ENCODE measurements around the gene MARCKS. TPM values are rescaled to one million over a fixed set of nuclear protein-coding genes. Genes with fewer than 3 reads are reported as not detected.

The MARCKS gene
- total RNA-seq, 2 donors from 2014 or later, result 0.17 to 0.40 TPM

DNA sequence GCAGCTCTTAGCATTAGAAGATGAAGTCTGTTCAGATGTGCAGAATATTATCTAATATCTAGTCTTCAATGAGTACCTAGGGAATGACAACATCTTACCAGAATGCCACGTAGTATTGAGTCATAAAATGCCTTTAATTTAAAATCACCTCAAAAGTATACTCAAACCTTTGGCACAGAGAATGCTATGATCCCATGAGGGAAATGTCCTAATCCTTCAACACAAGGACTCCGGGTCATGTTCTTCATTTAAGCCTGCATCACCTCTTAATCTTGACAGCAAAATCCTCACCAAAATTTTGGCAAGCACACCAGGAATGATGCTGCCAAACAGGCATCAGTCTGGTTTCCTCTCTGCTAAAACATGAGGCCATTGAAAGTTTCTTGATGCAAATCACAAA is 23.6 kb upstream of the MARCKS start:
- no peak overlapping the region for H3K4me3 Mint-ChIP-seq
- no peaks in the 10 kb centered on the region for H3K9me3 Mint-ChIP-seq
- no peak overlapping the region for H3K27ac Mint-ChIP-seq
- no peaks in the 10 kb centered on the region for H3K4me1 Mint-ChIP-seq
- no peak for ATAC-seq (replicated peaks)
- no peaks in the 10 kb centered on the region for H3K36me3 Mint-ChIP-seq (ENCODE audit: low read depth)
- peaks cover 19% of the 10 kb centered on the region for H3K27me3 Mint-ChIP-seq

GRCh38 chr6:113837170-113837569 is 20.0 kb upstream of the MARCKS start:
- Mint-ChIP-seq H3K27ac (no peak overlapping the region), H3K4me3 (no peak overlapping the region), H3K27me3 (peaks cover 11% of the 10 kb centered on the region), H3K9me3 (no peaks in the 10 kb centered on the region), H3K4me1 (no peaks in the 10 kb centered on the region), H3K36me3 (ENCODE audit: low read depth) (no peaks in the 10 kb centered on the region)
- ATAC-seq (replicated peaks), result no peak

DNA sequence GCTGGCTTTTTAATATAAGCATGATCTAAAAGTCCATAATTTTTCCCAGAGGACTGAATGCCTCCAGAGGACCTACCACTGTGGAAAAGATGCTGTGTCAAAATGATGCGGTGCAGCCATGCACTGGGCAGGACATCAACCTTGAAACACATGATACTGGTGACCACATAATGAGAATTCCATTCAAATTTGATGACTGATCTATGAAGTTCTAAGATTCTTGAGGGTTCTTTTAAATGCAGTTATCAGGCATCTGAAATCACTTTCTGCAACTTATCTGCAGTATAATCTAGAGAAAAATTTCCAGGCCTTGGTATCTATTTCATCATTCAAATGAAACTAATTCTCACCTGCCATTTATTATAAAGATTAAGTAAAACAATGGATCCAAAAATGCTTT is 15.0 kb upstream of the MARCKS start:
- ATAC-seq (replicated peaks), result no peak
- Mint-ChIP-seq H3K36me3 (ENCODE audit: low read depth) (no peaks in the 10 kb centered on the region), H3K27ac (no peak overlapping the region), H3K9me3 (no peaks in the 10 kb centered on the region), H3K27me3 (peaks cover 22% of the 10 kb centered on the region), H3K4me3 (no peak overlapping the region), H3K4me1 (no peaks in the 10 kb centered on the region)

DNA sequence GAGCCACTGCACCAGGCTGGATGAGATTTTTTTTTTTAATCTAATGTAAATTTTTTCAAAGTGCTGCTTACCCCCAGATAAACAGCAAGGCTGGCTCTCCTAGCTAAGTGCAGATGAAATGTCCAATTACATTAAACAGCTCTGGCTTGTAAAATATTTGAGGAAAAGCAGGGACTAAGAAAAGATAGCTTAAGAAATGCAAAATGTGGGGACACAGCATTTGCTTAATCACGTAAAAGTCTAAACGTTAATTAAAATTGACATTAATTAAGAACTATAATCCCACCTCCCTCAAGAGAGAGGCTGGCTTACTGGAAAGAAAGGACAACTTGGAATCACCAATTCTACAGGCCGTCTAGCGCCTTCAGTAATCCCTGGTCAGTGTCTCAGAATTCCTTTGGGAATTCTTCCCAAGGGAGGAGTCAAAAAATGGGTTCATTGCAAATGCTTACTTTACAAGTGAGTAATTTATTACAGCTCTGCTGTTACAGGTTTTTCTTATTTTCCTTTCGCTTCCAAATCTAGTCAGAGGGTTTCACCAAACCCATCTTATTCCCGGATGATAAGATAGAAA is 13.6 kb upstream of the MARCKS start:
- Mint-ChIP-seq H3K36me3 (ENCODE audit: low read depth) (no peaks in the 10 kb centered on the region), H3K4me3 (no peak overlapping the region), H3K9me3 (no peaks in the 10 kb centered on the region), H3K4me1 (no peaks in the 10 kb centered on the region), H3K27ac (no peak overlapping the region), H3K27me3 (peaks cover 28% of the 10 kb centered on the region)
- no peak for ATAC-seq (replicated peaks)

DNA sequence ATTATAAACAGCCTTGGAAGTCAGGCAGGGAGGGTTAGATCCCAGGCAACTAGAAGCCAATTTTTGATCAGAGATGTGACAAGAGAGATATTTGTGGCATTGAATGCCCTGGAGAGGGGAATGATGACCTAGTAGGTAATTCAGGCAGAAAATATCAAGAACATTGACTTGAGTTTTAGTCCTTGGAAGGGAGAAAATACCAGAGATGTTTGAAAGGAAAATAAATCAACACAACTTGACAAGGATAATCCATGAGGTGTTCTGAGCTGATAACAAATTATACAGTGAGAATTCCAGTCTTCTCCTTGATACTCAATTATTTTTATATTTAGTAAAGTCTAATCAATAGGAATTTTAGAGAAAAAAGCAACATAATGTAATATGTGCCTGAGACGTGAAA is 10.6 kb upstream of the MARCKS start:
- Mint-ChIP-seq H3K27me3 (peaks cover 31% of the 10 kb centered on the region), H3K4me3 (no peak overlapping the region), H3K4me1 (no peaks in the 10 kb centered on the region), H3K9me3 (no peaks in the 10 kb centered on the region), H3K36me3 (ENCODE audit: low read depth) (no peaks in the 10 kb centered on the region), H3K27ac (no peak overlapping the region)
- no peak for ATAC-seq (replicated peaks)

DNA sequence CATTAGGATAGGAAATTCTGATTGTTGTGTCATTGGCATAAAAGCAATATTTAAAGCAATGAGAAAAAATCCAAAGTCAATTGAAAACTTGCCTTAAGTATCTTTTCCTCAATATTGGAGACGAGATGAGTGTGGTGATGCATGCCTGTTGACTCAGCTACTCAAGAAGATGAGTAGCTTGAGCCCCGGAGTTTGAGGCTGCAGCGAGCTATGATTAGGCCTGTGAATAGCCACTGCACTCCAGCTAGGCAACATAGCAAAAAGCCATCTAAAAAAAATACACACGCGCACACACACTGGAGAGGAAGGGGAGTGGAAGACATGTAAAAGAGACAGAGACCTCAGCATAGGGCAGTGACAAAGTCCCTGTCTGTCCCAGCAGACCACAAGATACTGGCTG is 9.7 kb upstream of the MARCKS start:
- Mint-ChIP-seq H3K27me3 (peaks cover 35% of the 10 kb centered on the region), H3K4me3 (no peak overlapping the region), H3K36me3 (ENCODE audit: low read depth) (no peaks in the 10 kb centered on the region), H3K9me3 (no peaks in the 10 kb centered on the region), H3K4me1 (no peaks in the 10 kb centered on the region), H3K27ac (no peak overlapping the region)
- no peak for ATAC-seq (replicated peaks)

GRCh38 chr6:113848280-113848679 is 8.9 kb upstream of the MARCKS start:
- no peak for ATAC-seq (replicated peaks)
- Mint-ChIP-seq H3K4me3 (no peak overlapping the region), H3K36me3 (ENCODE audit: low read depth) (no peaks in the 10 kb centered on the region), H3K4me1 (no peaks in the 10 kb centered on the region), H3K27me3 (peaks cover 41% of the 10 kb centered on the region), H3K9me3 (no peaks in the 10 kb centered on the region), H3K27ac (no peak overlapping the region)

- no peak overlapping the region for H3K4me3 Mint-ChIP-seq
- H3K4me1 Mint-ChIP-seq, result no peaks in the 10 kb centered on the region
- H3K27ac Mint-ChIP-seq, result no peak overlapping the region
- peaks cover 44% of the 10 kb centered on the region for H3K27me3 Mint-ChIP-seq
- ATAC-seq (replicated peaks), result no peak
- H3K9me3 Mint-ChIP-seq, result no peaks in the 10 kb centered on the region
- no peaks in the 10 kb centered on the region for H3K36me3 Mint-ChIP-seq (ENCODE audit: low read depth)
These were observed 8.3 kb upstream of the MARCKS start for GRCh38 chr6:113848811-113849210.

- H3K4me3 Mint-ChIP-seq, result no peak overlapping the region
- ATAC-seq (replicated peaks), result no peak
- no peaks in the 10 kb centered on the region for H3K9me3 Mint-ChIP-seq
- H3K36me3 Mint-ChIP-seq (ENCODE audit: low read depth), result peaks cover 7% of the 10 kb centered on the region
- no peak overlapping the region for H3K27ac Mint-ChIP-seq
- peaks cover 41% of the 10 kb centered on the region for H3K27me3 Mint-ChIP-seq
- peaks cover 12% of the 10 kb centered on the region for H3K4me1 Mint-ChIP-seq
These were observed 3.9 kb upstream of the MARCKS start for GRCh38 chr6:113853252-113853651.

GRCh38 chr6:113854531-113855499 is 2.3 kb upstream of the MARCKS start:
- H3K9me3 Mint-ChIP-seq, result no peaks in the 10 kb centered on the region
- peaks cover 12% of the 10 kb centered on the region for H3K4me1 Mint-ChIP-seq
- peak overlapping the region; percentile 30 for H3K4me3 Mint-ChIP-seq
- H3K27ac Mint-ChIP-seq, result no peak overlapping the region
- no peak for ATAC-seq (replicated peaks)
- H3K27me3 Mint-ChIP-seq, result peaks cover 34% of the 10 kb centered on the region
- H3K36me3 Mint-ChIP-seq (ENCODE audit: low read depth), result peaks cover 9% of the 10 kb centered on the region

DNA sequence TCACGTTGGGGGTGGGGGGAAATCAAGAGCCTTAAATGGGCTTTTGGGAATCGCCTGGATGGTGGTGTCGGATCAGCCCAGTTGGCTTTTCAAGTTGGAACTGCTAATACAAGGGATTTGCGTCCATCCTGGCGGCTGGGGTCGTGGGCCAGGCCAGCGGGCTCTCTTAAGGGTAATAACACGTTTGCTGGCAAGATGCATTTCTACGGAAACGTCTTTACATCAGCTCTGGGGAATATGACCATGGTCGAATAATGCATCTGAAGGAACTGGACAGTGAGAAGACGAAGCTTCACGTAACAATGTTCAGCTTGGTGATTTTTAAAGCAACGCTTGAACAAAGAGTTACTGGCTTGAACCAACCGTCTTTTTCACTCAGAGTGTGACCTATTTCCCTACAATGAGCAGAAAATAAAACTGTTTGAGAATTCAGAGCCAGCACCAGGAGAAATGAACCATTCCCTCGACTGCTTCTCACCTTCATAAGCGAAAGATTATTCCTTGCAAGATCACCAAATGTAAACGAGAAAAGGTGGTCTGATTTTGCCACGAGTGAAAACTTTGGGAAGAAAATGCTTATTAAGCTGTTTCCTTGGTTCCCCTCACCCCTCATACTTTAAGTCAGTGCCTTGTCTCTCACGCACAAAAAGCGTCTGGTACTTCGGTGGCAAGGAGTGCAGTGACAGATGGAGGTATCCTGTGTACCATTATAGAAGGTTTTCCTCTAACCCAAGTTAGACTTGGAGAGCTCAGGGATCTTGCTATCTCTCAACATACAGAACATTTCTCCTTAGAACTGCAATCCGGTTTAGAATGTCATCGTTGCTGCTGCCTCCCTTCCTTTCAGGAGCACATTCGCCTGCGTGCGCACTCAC is 1.4 kb upstream of the MARCKS start:
- H3K27me3 Mint-ChIP-seq, result peaks cover 36% of the 10 kb centered on the region
- no peak overlapping the region for H3K4me3 Mint-ChIP-seq
- peaks cover 12% of the 10 kb centered on the region for H3K4me1 Mint-ChIP-seq
- H3K27ac Mint-ChIP-seq, result no peak overlapping the region
- ATAC-seq (replicated peaks), result no peak
- H3K36me3 Mint-ChIP-seq (ENCODE audit: low read depth), result peaks cover 9% of the 10 kb centered on the region
- no peaks in the 10 kb centered on the region for H3K9me3 Mint-ChIP-seq

DNA sequence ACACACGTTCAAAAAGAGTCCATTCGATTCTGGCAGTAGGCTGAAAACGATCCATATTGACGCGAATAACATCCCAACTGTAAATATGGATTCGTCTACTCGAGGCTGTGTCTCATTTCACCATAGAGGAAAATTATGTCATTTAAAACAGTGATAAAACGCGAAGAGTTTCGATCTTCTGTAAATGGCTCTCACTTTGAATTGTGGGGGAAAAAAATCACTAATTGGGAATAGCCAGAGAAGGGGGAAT is 845 bp upstream of the MARCKS start:
- H3K4me3 Mint-ChIP-seq, result no peak overlapping the region
- peaks cover 12% of the 10 kb centered on the region for H3K4me1 Mint-ChIP-seq
- H3K9me3 Mint-ChIP-seq, result no peaks in the 10 kb centered on the region
- peaks cover 9% of the 10 kb centered on the region for H3K36me3 Mint-ChIP-seq (ENCODE audit: low read depth)
- ATAC-seq (replicated peaks), result no peak
- H3K27me3 Mint-ChIP-seq, result peaks cover 36% of the 10 kb centered on the region
- H3K27ac Mint-ChIP-seq, result no peak overlapping the region

GRCh38 chr6:113857556-113858479 is 673 bp downstream of the MARCKS start:
- ATAC-seq (replicated peaks), result no peak
- Mint-ChIP-seq H3K27ac (peak overlapping the region; percentile 26), H3K9me3 (no peaks in the 10 kb centered on the region), H3K4me1 (peaks cover 12% of the 10 kb centered on the region), H3K27me3 (peaks cover 28% of the 10 kb centered on the region), H3K4me3 (no peak overlapping the region), H3K36me3 (ENCODE audit: low read depth) (peaks cover 9% of the 10 kb centered on the region)
